OCI-M2 (cell line): Measurements from ENCODE around the gene PROM2.

ENCODE experiments used
- DNase-seq: peaks from one replicate; lab custom pipeline; 2025; ENCODE audit not compliant: unreplicated experiment; lab: John Stamatoyannopoulos, UW

The PROM2 gene

GRCh38 chr2:95283562-95283961, 9.3 kb downstream of the PROM2 start:
- no peak for DNase-seq

GRCh38 chr2:95284886-95285541, 10.8 kb downstream of the PROM2 start:
- no peak for DNase-seq

- DNase-seq = no peak
Measured at GRCh38 chr2:95285542-95285932, 11.3 kb downstream of the PROM2 start.

- DNase-seq = no peak
Measured at GRCh38 chr2:95287336-95287735, 13.1 kb downstream of the PROM2 start.

GRCh38 chr2:95287806-95288205, 13.6 kb downstream of the PROM2 start:
- DNase-seq = no peak

GRCh38 chr2:95289253-95289652, 15.0 kb downstream of the PROM2 start:
- DNase-seq = no peak

- DNase-seq = no peak
Measured at GRCh38 chr2:95291222-95291621, 17.0 kb downstream of the PROM2 start.

- no peak for DNase-seq
Measured at GRCh38 chr2:95292623-95293260, 18.5 kb downstream of the PROM2 start.

- no peak for DNase-seq
Measured at GRCh38 chr2:95294579-95295250, 20.5 kb downstream of the PROM2 start.

GRCh38 chr2:95295376-95295775, 21.1 kb downstream of the PROM2 start:
- DNase-seq = no peak

- DNase-seq = no peak
Measured at GRCh38 chr2:95296011-95296410, 21.8 kb downstream of the PROM2 start.

GRCh38 chr2:95296880-95297487, 22.7 kb downstream of the PROM2 start, which contains the start of gene KCNIP3:
KCNIP3 (plus strand) TSS chr2:95297347; CDS start chr2:95297439, 92 bp downstream.
- DNase-seq = no peak

GRCh38 chr2:95297639-95298395, 23.6 kb downstream of the PROM2 start:
- no peak for DNase-seq

- DNase-seq = no peak
Measured at GRCh38 chr2:95298486-95299111, 24.4 kb downstream of the PROM2 start.

- DNase-seq = no peak
Measured at GRCh38 chr2:95299961-95300360, 25.7 kb downstream of the PROM2 start.

- no peak for DNase-seq
Measured at GRCh38 chr2:95300450-95300849, 26.2 kb downstream of the PROM2 start.

- DNase-seq = no peak
Measured at GRCh38 chr2:95301186-95301585, 26.9 kb downstream of the PROM2 start.

- no peak for DNase-seq
Measured at GRCh38 chr2:95301876-95302641, 27.8 kb downstream of the PROM2 start.

GRCh38 chr2:95303191-95303919, 29.1 kb downstream of the PROM2 start:
- no peak for DNase-seq
